Stimulated activated CD8-positive, alpha-beta memory T cell treated with anti-CD3 and anti-CD28 coated beads, Interleukin-7, amount 100 ng/mL, for 1 hour (primary cell): ENCODE data around the gene LITAF.
"Not testable (repeated sequence)": the region's sequence is repeated elsewhere in the genome, so short reads cannot be mapped to it uniquely, and the experiment has no call there.

ENCODE experiments used
- DNase-seq, 2 donors: peaks; one replicate each; pipeline ENCODE4 v3.0.0-alpha.2; 2020; ENCODE audit warnings: low read depth in 2 of 2

The LITAF gene

GRCh38 chr16:11599579-11599978 is 12.9 kb upstream of the LITAF start:
- DNase-seq: no peak

- no peak for DNase-seq
These were observed 10.7 kb upstream of the LITAF start for GRCh38 chr16:11597235-11598095.

GRCh38 chr16:11596572-11597226 is 10.0 kb upstream of the LITAF start:
- no peak for DNase-seq

GRCh38 chr16:11593581-11593980 is 6.9 kb upstream of the LITAF start:
- no peak for DNase-seq

GRCh38 chr16:11593076-11593475 is 6.4 kb upstream of the LITAF start:
- DNase-seq: not testable (repeated sequence)

- DNase-seq: not testable (repeated sequence)
These were observed 4.9 kb upstream of the LITAF start for GRCh38 chr16:11591630-11592029.

GRCh38 chr16:11589198-11589550 is 2.5 kb upstream of the LITAF start:
- no peak for DNase-seq

GRCh38 chr16:11588321-11589197 is 1.8 kb upstream of the LITAF start:
- DNase-seq: no peak

- DNase-seq: no peak
These were observed 1.0 kb upstream of the LITAF start for GRCh38 chr16:11587643-11588247.

- no peak for DNase-seq
These were observed 302 bp downstream of the LITAF start for GRCh38 chr16:11586378-11586855.

- DNase-seq: no peak
These were observed 1.0 kb downstream of the LITAF start for GRCh38 chr16:11585460-11586377.

- no peak for DNase-seq
These were observed 2.7 kb downstream of the LITAF start for GRCh38 chr16:11583889-11584565.

GRCh38 chr16:11583166-11583565 is 3.6 kb downstream of the LITAF start:
- no peak for DNase-seq

- DNase-seq: no peak
These were observed 4.4 kb downstream of the LITAF start for GRCh38 chr16:11582157-11582814.

GRCh38 chr16:11581678-11582077 is 5.0 kb downstream of the LITAF start:
- no peak for DNase-seq

GRCh38 chr16:11580451-11581086 is 6.2 kb downstream of the LITAF start:
- DNase-seq: no peak

GRCh38 chr16:11577290-11577660 is 9.4 kb downstream of the LITAF start:
- DNase-seq: not testable (repeated sequence)

GRCh38 chr16:11576427-11577289 is 10.1 kb downstream of the LITAF start:
- DNase-seq: no peak
